Epidermal melanocyte (primary cell): ENCODE data around the gene AGK.
A peak's percentile ranks its signal among the peaks of the same experiment; 100 is the strongest.

Experiments used
- DNase-seq: peaks from one replicate; pipeline ENCODE4 v3.0.0; 2011; ENCODE audit warnings: low spot score; ENCODE audit not compliant: insufficient read length

AGK gene

GRCh38 chr7:141551094-141551781 is at the start of gene AGK:
Gene AGK, plus strand, starts transcription at chr7:141551410. Its CDS starts 4,057 bp downstream, at chr7:141555467.
- peak; percentile 57 for DNase-seq

- DNase-seq = no peak
These were observed 49.8 kb upstream of the AGK start for GRCh38 chr7:141501451-141501850.

GRCh38 chr7:141511316-141511675 is 39.9 kb upstream of the AGK start:
- DNase-seq = no peak

GRCh38 chr7:141511676-141512396 is 39.4 kb upstream of the AGK start:
- no peak for DNase-seq

GRCh38 chr7:141512597-141512996 is 38.6 kb upstream of the AGK start:
- DNase-seq = no peak

- DNase-seq = no peak
These were observed 37.5 kb upstream of the AGK start for GRCh38 chr7:141513720-141514119.

- DNase-seq = no peak
These were observed 35.3 kb upstream of the AGK start for GRCh38 chr7:141515941-141516340.

GRCh38 chr7:141519623-141520022 is 31.6 kb upstream of the AGK start:
- DNase-seq = no peak

GRCh38 chr7:141522657-141523342 is 28.4 kb upstream of the AGK start:
- DNase-seq = no peak

- no peak for DNase-seq
These were observed 25.2 kb upstream of the AGK start for GRCh38 chr7:141525973-141526514.

- DNase-seq = no peak
These were observed 24.1 kb upstream of the AGK start for GRCh38 chr7:141527076-141527475.

- no peak for DNase-seq
These were observed 22.8 kb upstream of the AGK start for GRCh38 chr7:141528399-141528798.

GRCh38 chr7:141533149-141533949 is 17.9 kb upstream of the AGK start:
- DNase-seq = peak; percentile 64

- no peak for DNase-seq
These were observed 16.2 kb upstream of the AGK start for GRCh38 chr7:141534757-141535737.

- no peak for DNase-seq
These were observed 13.3 kb upstream of the AGK start for GRCh38 chr7:141537906-141538305.

- no peak for DNase-seq
These were observed 9.8 kb upstream of the AGK start for GRCh38 chr7:141541375-141541774.

- no peak for DNase-seq
These were observed 6.4 kb upstream of the AGK start for GRCh38 chr7:141544831-141545230.

GRCh38 chr7:141549582-141549981 is 1.6 kb upstream of the AGK start:
- no peak for DNase-seq

- DNase-seq = no peak
These were observed 670 bp upstream of the AGK start for GRCh38 chr7:141550386-141551093.

GRCh38 chr7:141551782-141552181 is 572 bp downstream of the AGK start:
- DNase-seq = no peak
